SK-N-DZ (cell line): ENCODE data around the gene EHD2.

Source experiments
- DNase-seq: peaks from one replicate; pipeline ENCODE4 v3.0.0-alpha.2; 2015; ENCODE audit warnings: low spot score

EHD2 gene

GRCh38 chr19:47687906-47688305 lies 25.3 kb upstream of the EHD2 start:
- DNase-seq = no peak

DNA sequence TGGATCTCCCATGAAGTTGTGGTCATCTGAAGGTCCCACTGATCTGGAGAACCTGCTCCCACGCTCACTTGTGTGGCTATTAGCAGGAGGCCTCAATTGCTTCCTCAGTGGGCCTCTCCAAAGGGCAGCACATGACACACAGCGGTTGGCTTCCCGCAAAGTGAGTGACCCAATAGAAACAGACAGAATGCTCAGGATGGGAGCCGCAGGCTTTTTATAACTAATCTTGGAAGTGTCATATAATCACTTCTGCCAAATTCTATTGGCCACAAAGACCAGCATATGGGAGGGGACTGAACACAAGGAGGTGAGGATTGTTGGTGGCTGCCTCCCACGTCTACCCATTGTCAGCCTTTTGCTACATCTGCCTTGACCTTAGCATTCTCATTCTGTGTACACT lies 22.1 kb upstream of the EHD2 start:
- no peak for DNase-seq

- no peak for DNase-seq
These were observed 21.4 kb upstream of the EHD2 start for GRCh38 chr19:47691782-47692181.

DNA sequence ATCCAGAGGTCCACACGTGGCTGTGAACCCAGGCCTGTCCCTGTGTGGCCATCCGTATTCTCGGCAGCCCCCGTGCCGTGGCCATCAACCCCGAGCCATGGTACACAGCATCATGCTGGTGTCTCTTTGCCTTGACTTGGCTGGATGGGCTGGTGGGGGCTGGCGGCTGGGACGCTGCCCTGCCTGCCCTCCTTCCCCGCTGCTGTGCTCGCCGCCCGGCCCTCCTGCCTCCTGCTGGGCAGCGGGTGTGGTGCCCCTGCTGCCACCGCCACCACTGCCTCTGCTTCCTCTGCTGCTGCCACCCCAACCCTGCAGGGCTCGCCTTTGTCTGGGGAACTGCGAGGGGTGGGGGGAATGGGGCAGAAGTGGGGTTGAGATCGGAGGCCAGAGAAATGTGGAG lies 19.7 kb upstream of the EHD2 start:
- no peak for DNase-seq

DNA sequence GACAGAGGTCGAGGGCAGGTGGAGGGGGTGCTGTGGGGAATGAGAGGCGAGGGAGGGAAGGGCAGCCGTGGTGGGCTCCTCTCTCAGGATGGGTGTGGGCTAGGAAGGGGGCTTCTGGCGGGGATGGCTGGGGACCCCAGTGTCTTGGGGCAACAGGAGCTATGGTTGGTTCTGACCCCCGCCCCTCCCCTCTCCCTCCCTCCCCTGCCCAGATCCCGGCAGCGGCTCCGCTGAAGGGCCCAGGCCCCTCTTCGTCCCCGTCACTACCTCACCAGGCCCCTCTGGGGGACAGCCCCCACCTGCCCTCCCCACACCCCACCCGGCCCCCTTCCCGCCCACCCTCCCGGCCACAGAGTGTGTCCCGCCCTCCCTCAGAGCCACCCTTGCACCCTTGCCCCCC lies 19.3 kb upstream of the EHD2 start:
- no peak for DNase-seq

DNA sequence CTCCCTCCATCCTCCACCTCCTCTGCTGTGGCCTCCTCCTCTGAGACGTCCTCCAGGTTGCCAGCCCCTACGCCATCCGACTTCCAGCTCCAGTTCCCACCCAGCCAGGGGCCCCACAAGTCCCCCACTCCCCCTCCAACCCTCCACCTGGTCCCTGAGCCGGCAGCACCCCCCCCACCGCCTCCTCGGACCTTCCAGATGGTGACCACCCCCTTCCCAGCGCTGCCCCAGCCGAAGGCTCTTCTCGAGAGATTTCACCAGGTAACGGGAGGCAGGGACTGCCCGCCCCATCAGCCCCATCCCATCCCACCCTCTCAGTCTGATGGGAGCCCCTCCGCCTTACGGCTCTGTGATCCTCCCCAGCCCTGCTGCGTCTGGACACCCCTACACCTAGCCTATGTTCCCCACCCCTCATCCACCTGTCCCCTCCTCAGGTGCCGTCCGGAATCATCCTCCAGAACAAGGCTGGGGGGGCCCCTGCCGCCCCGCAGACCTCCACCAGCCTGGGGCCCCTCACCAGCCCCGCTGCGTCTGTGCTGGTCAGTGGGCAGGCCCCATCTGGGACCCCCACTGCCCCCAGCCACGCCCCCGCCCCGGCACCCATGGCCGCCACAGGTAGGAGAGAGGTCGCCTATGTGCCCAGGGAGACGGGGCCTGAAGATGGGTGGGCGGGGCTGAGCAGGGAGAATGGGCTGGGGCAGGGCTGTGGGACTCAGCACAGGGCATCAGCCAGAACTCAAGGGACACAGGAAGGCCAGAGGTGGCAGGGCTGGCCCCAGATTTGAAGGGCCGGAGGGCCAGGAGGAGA lies 18.6 kb upstream of the EHD2 start:
- no peak for DNase-seq

GRCh38 chr19:47695533-47696262 lies 17.5 kb upstream of the EHD2 start:
- DNase-seq = no peak

- DNase-seq = no peak
These were observed 16.6 kb upstream of the EHD2 start for GRCh38 chr19:47696635-47697034.

GRCh38 chr19:47697863-47698609 lies 15.2 kb upstream of the EHD2 start:
- DNase-seq = peak; percentile 45

GRCh38 chr19:47698631-47699359 lies 14.4 kb upstream of the EHD2 start:
- DNase-seq = no peak

- DNase-seq = peak; percentile 29
These were observed 13.8 kb upstream of the EHD2 start for GRCh38 chr19:47699360-47699917.

GRCh38 chr19:47700934-47701716 lies 12.1 kb upstream of the EHD2 start:
- no peak for DNase-seq

DNA sequence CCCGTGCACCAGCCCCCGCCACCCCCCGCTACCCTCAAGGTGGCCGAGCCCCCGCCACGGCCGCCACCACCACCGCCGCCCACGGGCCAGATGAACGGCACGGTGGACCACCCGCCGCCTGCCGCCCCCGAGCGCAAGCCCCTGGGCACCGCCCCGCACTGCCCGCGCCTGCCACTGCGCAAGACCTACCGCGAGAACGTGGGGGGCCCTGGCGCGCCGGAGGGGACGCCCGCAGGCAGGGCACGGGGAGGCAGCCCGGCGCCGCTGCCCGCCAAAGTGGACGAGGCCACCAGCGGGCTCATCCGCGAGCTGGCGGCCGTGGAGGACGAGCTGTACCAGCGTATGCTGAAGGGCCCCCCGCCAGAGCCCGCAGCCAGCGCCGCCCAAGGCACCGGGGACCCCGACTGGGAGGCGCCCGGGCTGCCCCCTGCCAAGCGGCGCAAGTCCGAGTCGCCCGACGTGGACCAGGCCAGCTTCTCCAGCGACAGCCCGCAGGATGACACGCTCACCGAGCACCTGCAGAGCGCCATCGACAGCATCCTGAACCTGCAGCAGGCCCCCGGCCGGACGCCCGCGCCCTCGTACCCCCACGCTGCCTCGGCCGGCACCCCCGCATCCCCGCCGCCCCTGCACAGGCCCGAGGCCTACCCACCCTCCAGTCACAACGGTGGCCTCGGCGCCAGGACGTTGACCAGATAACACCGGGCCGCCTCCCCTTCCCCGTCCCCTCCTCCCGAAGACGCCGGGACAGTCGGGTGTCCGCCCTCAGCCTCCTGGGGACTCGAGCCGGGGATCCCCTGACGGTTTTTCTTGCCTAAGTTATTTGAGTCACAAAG lies 11.3 kb upstream of the EHD2 start:
- DNase-seq = no peak

DNA sequence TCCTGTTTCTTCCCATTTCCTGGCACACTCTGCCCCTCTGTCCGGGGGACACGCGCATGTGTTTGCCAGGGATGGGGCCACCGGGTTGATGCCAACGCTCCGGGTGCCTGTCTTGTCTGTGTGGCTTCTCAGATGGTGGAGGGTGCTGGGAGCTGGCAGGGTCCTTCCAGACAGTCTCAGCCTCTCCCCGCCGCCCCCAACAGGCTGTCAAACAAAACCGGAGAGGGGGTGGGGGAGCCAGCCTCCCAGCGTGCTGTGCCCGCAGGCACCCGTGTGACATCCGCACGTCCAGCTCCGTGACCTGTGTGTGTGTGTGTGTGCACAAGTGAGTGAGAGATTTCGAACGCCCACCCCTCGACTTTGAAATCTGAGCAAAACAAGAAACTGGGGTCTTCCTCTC lies 10.6 kb upstream of the EHD2 start:
- no peak for DNase-seq

DNA sequence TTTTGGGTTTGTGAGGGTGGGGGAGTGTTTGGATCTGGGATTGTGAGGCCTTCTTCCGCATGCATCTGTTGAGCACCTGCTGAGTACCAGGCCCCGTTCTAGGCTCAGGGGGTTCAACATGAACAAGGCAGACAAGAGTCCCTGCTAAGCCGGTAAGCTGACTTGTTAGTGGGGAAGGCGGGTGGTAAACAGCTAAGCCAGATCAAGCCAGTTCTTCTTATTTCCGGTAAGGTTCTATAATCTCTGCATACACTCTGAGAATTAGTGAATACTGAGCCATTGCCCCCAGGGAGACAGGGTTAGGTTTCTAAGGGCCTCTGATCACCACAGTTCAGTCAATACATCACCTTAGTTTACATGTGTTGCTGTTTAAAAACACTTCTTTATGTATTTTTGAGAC lies 9.9 kb upstream of the EHD2 start:
- DNase-seq = no peak

GRCh38 chr19:47704024-47704423 lies 9.2 kb upstream of the EHD2 start:
- DNase-seq = no peak

GRCh38 chr19:47704656-47705055 lies 8.6 kb upstream of the EHD2 start:
- DNase-seq = no peak

- peak; percentile 62 for DNase-seq
These were observed 5.9 kb upstream of the EHD2 start for GRCh38 chr19:47707135-47707925.
